ENCODE results near the gene CISD1. TPM values are rescaled to one million over a fixed set of nuclear protein-coding genes. Genes with fewer than 3 reads are reported as not detected.

CISD1 gene
- total and polyA plus RNA-seq, 8 donors = 1.2 to 93.6 (median 14.7) TPM

- TF ChIP-seq POLR2AphosphoS5 (IDR thresholded peaks at IDR 0.05) = peak in 2 of 3 donors; percentile 22 to 54
- no peak for TF ChIP-seq EP300 (IDR thresholded peaks at IDR 0.05)
- Histone ChIP-seq H3K9me3 (no peaks in the 10 kb centered on the region), H3K27ac (peak overlapping the region; percentile 88 to 100 (median 98)), H3K4me1 (peaks cover 6 to 39% (median 28%) of the 10 kb centered on the region in 4 donors), H3K4me3 (peak overlapping the region; percentile 75 to 89 (median 83)), H3K36me3 (no peaks in the 10 kb centered on the region), H3K27me3 (no peaks in the 10 kb centered on the region)
- WGBS, 5 donors = 2 to 6% (median 5%) methylated on average over 14 of the region's 14 CpGs
- DNase-seq = peak in 1 of 2 donors; percentile 68
- intact Hi-C loops (cut with DNase I; ENCODE audit: low total_unique reads) = no loop called here
These were observed 2.7 kb upstream of the CISD1 start for GRCh38 chr10:58266003-58266825.

GRCh38 chr10:58266826-58267712 is 1.9 kb upstream of the CISD1 start:
- Histone ChIP-seq H3K4me1 (peaks cover 6 to 39% (median 28%) of the 10 kb centered on the region in 4 donors), H3K9me3 (no peaks in the 10 kb centered on the region), H3K27me3 (no peaks in the 10 kb centered on the region), H3K4me3 (peak overlapping the region; percentile 75 to 89 (median 83)), H3K27ac (peak overlapping the region; percentile 88 to 100 (median 98)), H3K36me3 (no peaks in the 10 kb centered on the region)
- intact Hi-C loops (cut with DNase I; ENCODE audit: low total_unique reads) = no loop called here
- peak; percentile 42 to 86 for DNase-seq
- 0 to 1% (median 0%) methylated on average over 43 to 53 of the region's 53 CpGs for WGBS, 5 donors
- TF ChIP-seq CTCF (IDR thresholded peaks at IDR 0.05) (no peak), POLR2AphosphoS5 (IDR thresholded peaks at IDR 0.05) (peak in 2 of 3 donors; percentile 49 to 51)

- Histone ChIP-seq H3K4me1 (peaks cover 6 to 39% (median 28%) of the 10 kb centered on the region in 4 donors), H3K4me3 (peak within 1 kb of the TSS; percentile 75 to 89 (median 83)), H3K36me3 (no peaks in the 10 kb centered on the region), H3K27ac (peak within 1 kb of the TSS; percentile 88 to 100 (median 98)), H3K9me3 (no peaks in the 10 kb centered on the region), H3K27me3 (no peaks in the 10 kb centered on the region)
- TF ChIP-seq POLR2A (IDR thresholded peaks at IDR 0.05) (no peak), POLR2AphosphoS5 (IDR thresholded peaks at IDR 0.05) (peak; percentile 66 to 86 (median 86))
- intact Hi-C loops (cut with DNase I; ENCODE audit: low total_unique reads) = no loop called here
- peak; percentile 96 to 98 for DNase-seq
- WGBS, 5 donors = 1% methylated on average over 50 to 75 of the region's 76 CpGs
These were observed 1.1 kb upstream of the CISD1 start, which contains the start of gene IPMK for GRCh38 chr10:58267713-58268453. Gene IPMK, minus strand, starts transcription at chr10:58267894. Its CDS starts 283 bp downstream, at chr10:58267611.

GRCh38 chr10:58268454-58268945 is 462 bp upstream of the CISD1 start:
- TF ChIP-seq POLR2AphosphoS5 (IDR thresholded peaks at IDR 0.05) (no peak), POLR2A (IDR thresholded peaks at IDR 0.05) (no peak), CTCF (IDR thresholded peaks at IDR 0.05) (no peak), EP300 (IDR thresholded peaks at IDR 0.05) (no peak)
- intact Hi-C loops (cut with DNase I; ENCODE audit: low total_unique reads) = no loop called here
- H3K4me1 ChIP-seq = peaks cover 6 to 44% (median 29%) of the 10 kb centered on the region in 4 donors
- H3K4me3 ChIP-seq = peak overlapping the region; percentile 75 to 89 (median 83)
- no peak for DNase-seq
- H3K9me3 ChIP-seq = no peaks in the 10 kb centered on the region
- H3K36me3 ChIP-seq = no peaks in the 10 kb centered on the region
- H3K27me3 ChIP-seq = no peaks in the 10 kb centered on the region
- WGBS, 5 donors = 0 to 1% (median 0%) methylated on average over 13 of the region's 13 CpGs
- H3K27ac ChIP-seq = peak overlapping the region; percentile 88 to 100 (median 98)
